ENCODE data around the gene GABPB1.

The GABPB1 gene

DNA sequence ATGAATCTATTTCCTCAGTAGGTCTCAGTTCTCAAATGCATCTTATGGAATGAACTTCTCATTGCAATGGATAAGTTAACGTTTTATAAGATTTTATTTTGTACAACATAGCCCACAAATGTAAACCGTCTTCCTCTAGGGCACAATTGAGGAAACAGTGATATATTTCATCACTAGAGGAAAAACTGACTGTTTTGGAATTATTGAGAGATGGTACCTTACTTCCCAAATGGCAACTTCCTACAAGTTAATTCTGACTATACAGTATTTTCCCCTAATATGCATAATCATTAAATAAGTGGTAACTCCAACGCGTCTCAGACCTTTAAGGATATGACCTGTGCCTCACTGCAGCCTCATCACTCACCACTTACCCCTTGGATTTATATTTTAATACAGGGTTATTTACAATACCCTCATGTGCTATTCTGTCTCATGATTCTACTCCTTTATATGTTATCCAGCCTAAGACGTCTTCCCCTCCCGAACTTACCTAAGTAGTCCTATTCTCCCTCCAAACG is 13.3 kb downstream of the GABPB1 start:
- no peak for ATAC-seq (ENCODE audit: insufficient read depth, low read depth)

DNA sequence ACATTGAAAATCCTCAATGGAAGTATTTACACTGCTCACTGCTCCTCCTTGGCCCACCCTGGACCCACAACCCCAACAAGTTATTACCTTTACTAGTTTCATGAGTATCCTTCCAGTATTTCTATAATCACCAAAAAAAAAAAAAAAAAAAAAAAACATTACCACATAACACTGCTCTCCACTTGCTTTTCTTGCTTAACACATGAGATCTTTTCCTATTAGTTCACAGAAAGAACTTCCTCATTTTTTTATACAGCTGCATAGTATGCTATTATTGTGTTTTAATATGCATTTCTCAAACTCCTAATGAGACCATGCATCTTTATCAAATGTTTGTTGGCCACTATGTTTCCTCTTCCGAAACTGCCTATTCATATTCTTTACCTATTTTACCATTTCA is 14.6 kb downstream of the GABPB1 start:
- no peak overlapping the region for H3K4me3 ChIP-seq (ENCODE audit: low read depth in 1 of 2, low read length in 2 of 2)
- TF ChIP-seq EZH2 (IDR thresholded peaks at IDR 0.05; ENCODE audit: borderline replicate concordance, low read depth, low read length, severe bottlenecking) = no peak
- TF ChIP-seq, protein P1, sequence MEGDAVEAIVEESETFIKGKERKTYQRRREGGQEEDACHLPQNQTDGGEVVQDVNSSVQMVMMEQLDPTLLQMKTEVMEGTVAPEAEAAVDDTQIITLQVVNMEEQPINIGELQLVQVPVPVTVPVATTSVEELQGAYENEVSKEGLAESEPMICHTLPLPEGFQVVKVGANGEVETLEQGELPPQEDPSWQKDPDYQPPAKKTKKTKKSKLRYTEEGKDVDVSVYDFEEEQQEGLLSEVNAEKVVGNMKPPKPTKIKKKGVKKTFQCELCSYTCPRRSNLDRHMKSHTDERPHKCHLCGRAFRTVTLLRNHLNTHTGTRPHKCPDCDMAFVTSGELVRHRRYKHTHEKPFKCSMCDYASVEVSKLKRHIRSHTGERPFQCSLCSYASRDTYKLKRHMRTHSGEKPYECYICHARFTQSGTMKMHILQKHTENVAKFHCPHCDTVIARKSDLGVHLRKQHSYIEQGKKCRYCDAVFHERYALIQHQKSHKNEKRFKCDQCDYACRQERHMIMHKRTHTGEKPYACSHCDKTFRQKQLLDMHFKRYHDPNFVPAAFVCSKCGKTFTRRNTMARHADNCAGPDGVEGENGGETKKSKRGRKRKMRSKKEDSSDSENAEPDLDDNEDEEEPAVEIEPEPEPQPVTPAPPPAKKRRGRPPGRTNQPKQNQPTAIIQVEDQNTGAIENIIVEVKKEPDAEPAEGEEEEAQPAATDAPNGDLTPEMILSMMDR (IDR thresholded peaks at IDR 0.05; ENCODE audit: borderline replicate concordance, extremely low read depth, low read length, poor library complexity, severe bottlenecking) = no peak
- H3K27me3 ChIP-seq (ENCODE audit: insufficient read depth, low read length, poor library complexity) = no peaks in the 10 kb centered on the region
- no peak overlapping the region for H3K9ac ChIP-seq (ENCODE audit: low read depth, low read length)
- no peaks in the 10 kb centered on the region for H3K9me3 ChIP-seq (ENCODE audit: insufficient read depth, low read length, severe bottlenecking)
- H3K4me2 ChIP-seq (ENCODE audit: insufficient read depth, low read length) = no peak overlapping the region
- no peaks in the 10 kb centered on the region for H3K4me1 ChIP-seq (ENCODE audit: insufficient read depth, low read length)
- ATAC-seq (ENCODE audit: insufficient read depth, low read depth) (no peak), DNase-seq (no peak)
- H3K36me3 ChIP-seq (ENCODE audit: insufficient read depth, low read length) = peaks cover 5% of the 10 kb centered on the region; the same call in 1 of the 2 replicates
- H4K20me1 ChIP-seq (ENCODE audit: insufficient read depth, low read length) = no peaks in the 10 kb centered on the region; the same call in 1 of the 2 replicates
- no peak overlapping the region for H3K27ac ChIP-seq (ENCODE audit: low read length)
- no peak overlapping the region for H2AFZ ChIP-seq (ENCODE audit: low read depth, low read length)
- H3K79me2 ChIP-seq (ENCODE audit: insufficient read depth, low read length) = peaks cover 68% of the 10 kb centered on the region

More for the DNA sequence above, 13.3 kb downstream of the GABPB1 start:
- Histone ChIP-seq H3K9ac (ENCODE audit: low read depth, low read length) (no peak overlapping the region), H3K4me2 (ENCODE audit: insufficient read depth, low read length) (no peak overlapping the region), H3K4me1 (ENCODE audit: insufficient read depth, low read length) (no peaks in the 10 kb centered on the region), H2AFZ (ENCODE audit: low read depth, low read length) (no peak overlapping the region), H3K27me3 (ENCODE audit: insufficient read depth, low read length, poor library complexity) (no peaks in the 10 kb centered on the region), H3K36me3 (ENCODE audit: insufficient read depth, low read length) (peaks cover 5% of the 10 kb centered on the region; the same call in 1 of the 2 replicates), H3K9me3 (ENCODE audit: insufficient read depth, low read length, severe bottlenecking) (no peaks in the 10 kb centered on the region), H3K27ac (ENCODE audit: low read length) (no peak overlapping the region), H3K79me2 (ENCODE audit: insufficient read depth, low read length) (peaks cover 73% of the 10 kb centered on the region), H3K4me3 (ENCODE audit: low read depth in 1 of 2, low read length in 2 of 2) (no peak overlapping the region), H4K20me1 (ENCODE audit: insufficient read depth, low read length) (no peaks in the 10 kb centered on the region; the same call in 1 of the 2 replicates)
- no peak for DNase-seq
- TF ChIP-seq, protein P1 (IDR thresholded peaks at IDR 0.05; ENCODE audit: borderline replicate concordance, extremely low read depth, low read length, poor library complexity, severe bottlenecking) = no peak
- no peak for TF ChIP-seq EZH2 (IDR thresholded peaks at IDR 0.05; ENCODE audit: borderline replicate concordance, low read depth, low read length, severe bottlenecking)

DNA sequence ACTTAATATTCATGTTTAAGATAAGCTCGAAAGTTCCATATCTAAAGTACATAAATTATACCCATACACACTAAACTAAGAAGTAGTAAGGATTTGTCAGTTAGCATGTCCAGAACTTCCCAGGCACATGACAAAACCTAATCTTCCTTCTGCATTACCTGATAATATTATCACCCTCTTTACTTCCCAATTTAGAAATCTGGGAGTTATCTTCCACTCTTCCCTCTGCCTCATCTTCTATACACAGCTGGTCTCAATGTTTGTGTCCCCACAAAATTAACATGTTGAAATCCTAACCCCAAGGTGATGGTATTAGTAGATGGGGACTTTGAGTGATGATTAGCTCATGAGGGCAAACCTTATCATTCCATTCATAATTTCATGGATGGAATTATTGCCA is 15.3 kb downstream of the GABPB1 start:
- TF ChIP-seq, protein P1 (IDR thresholded peaks at IDR 0.05; ENCODE audit: borderline replicate concordance, extremely low read depth, low read length, poor library complexity, severe bottlenecking) = no peak
- TF ChIP-seq EZH2 (IDR thresholded peaks at IDR 0.05; ENCODE audit: borderline replicate concordance, low read depth, low read length, severe bottlenecking) = no peak
- no peak for DNase-seq
- H3K79me2 ChIP-seq (ENCODE audit: insufficient read depth, low read length) = peaks cover 67% of the 10 kb centered on the region
- no peak overlapping the region for H3K9ac ChIP-seq (ENCODE audit: low read depth, low read length)
- peaks cover 5% of the 10 kb centered on the region; the same call in 1 of the 2 replicates for H3K36me3 ChIP-seq (ENCODE audit: insufficient read depth, low read length)
- H2AFZ ChIP-seq (ENCODE audit: low read depth, low read length) = no peak overlapping the region
- no peaks in the 10 kb centered on the region for H3K9me3 ChIP-seq (ENCODE audit: insufficient read depth, low read length, severe bottlenecking)
- no peaks in the 10 kb centered on the region for H3K4me1 ChIP-seq (ENCODE audit: insufficient read depth, low read length)
- H4K20me1 ChIP-seq (ENCODE audit: insufficient read depth, low read length) = no peaks in the 10 kb centered on the region; the same call in 1 of the 2 replicates
- no peak overlapping the region for H3K27ac ChIP-seq (ENCODE audit: low read length)
- H3K27me3 ChIP-seq (ENCODE audit: insufficient read depth, low read length, poor library complexity) = no peaks in the 10 kb centered on the region
- no peak overlapping the region for H3K4me3 ChIP-seq (ENCODE audit: low read depth in 1 of 2, low read length in 2 of 2)
- no peak for ATAC-seq (ENCODE audit: insufficient read depth, low read depth)
- H3K4me2 ChIP-seq (ENCODE audit: insufficient read depth, low read length) = no peak overlapping the region
